ENCODE results near the gene UBASH3A.

UBASH3A gene

GRCh38 chr21:42423685-42424084 is 20.0 kb downstream of the UBASH3A start:
- WGBS (ENCODE audit: insufficient coverage), result 83% methylated on average over 1 of the region's 2 CpGs
- ChIA-PET POLR2A (no interaction called here), CTCF (interaction anchor here (0.6 to 1.6 kb wide), 4 partner anchors 23 to 88 kb away, joined by 3 to 4 read pairs (median 3); no protein-coding TSS in a partner anchor)
- peaks cover 0 to 15% (median 0%) of the 10 kb centered on the region in 5 experiments for H3K27me3 ChIP-seq (replicated peaks in 2 of 5; ENCODE audit: control insufficient read depth in 4 of 5, insufficient read depth in 5 of 5, low read length in 4 of 5)
- H3K27ac ChIP-seq (ENCODE audit: insufficient read depth in 1 of 2, low read depth in 1 of 2, low read length in 2 of 2, poor library complexity in 1 of 2, severe bottlenecking in 2 of 2), result no peak overlapping the region
- no peaks in the 10 kb centered on the region for H3K36me3 ChIP-seq (ENCODE audit: control insufficient read depth in 4 of 4, insufficient read depth in 4 of 4, low read length in 3 of 4)
- no peak for DNase-seq
- peaks cover 22 to 45% (median 34%) of the 10 kb centered on the region in 4 experiments for H3K4me1 ChIP-seq (ENCODE audit: control extremely low read depth in 1 of 4, control insufficient read depth in 4 of 4, insufficient read depth in 4 of 4, low read length in 3 of 4)
- no peak overlapping the region for H3K4me3 ChIP-seq (ENCODE audit: control insufficient read depth in 1 of 7, extremely low read depth in 1 of 7, insufficient read depth in 4 of 7, low read depth in 2 of 7, low read length in 6 of 7)
- peaks cover 0 to 11% (median 5%) of the 10 kb centered on the region in 5 experiments for H3K9me3 ChIP-seq (ENCODE audit: control extremely low read depth in 1 of 5, control insufficient read depth in 4 of 5, insufficient read depth in 2 of 5, low read depth in 1 of 5, low read length in 4 of 5)

- H3K27ac ChIP-seq (ENCODE audit: insufficient read depth in 1 of 2, low read depth in 1 of 2, low read length in 2 of 2, poor library complexity in 1 of 2, severe bottlenecking in 2 of 2), result peak overlapping the region in 1 of 2 experiments; percentile 2
- H3K4me3 ChIP-seq (ENCODE audit: control insufficient read depth in 1 of 7, extremely low read depth in 1 of 7, insufficient read depth in 4 of 7, low read depth in 2 of 7, low read length in 6 of 7), result peak overlapping the region in 4 of 7 experiments; percentile 10 to 55 (median 30)
- H3K36me3 ChIP-seq (ENCODE audit: control insufficient read depth in 4 of 4, insufficient read depth in 4 of 4, low read length in 3 of 4), result no peaks in the 10 kb centered on the region
- ChIA-PET CTCF (interaction anchor here (1.1 to 1.9 kb wide), 4 partner anchors 12 to 57 kb away, joined by 3 to 7 read pairs (median 4); no protein-coding TSS in a partner anchor), POLR2A (interaction anchor here (1.1 kb wide), 1 partner anchor 38 kb away, joined by 3 read pairs; no protein-coding TSS in a partner anchor)
- peak; percentile 73 to 96 (median 92) for DNase-seq
- H3K9me3 ChIP-seq (ENCODE audit: control extremely low read depth in 1 of 5, control insufficient read depth in 4 of 5, insufficient read depth in 2 of 5, low read depth in 1 of 5, low read length in 4 of 5), result peaks cover 0 to 11% (median 3%) of the 10 kb centered on the region in 5 experiments
- H3K27me3 ChIP-seq (replicated peaks in 2 of 5; ENCODE audit: control insufficient read depth in 4 of 5, insufficient read depth in 5 of 5, low read length in 4 of 5), result peaks cover 0 to 16% (median 0%) of the 10 kb centered on the region in 5 experiments
- whole genome bisulfite sequencing (ENCODE audit: insufficient coverage), result 2% methylated on average over 11 of the region's 12 CpGs
- H3K4me1 ChIP-seq (ENCODE audit: control extremely low read depth in 1 of 4, control insufficient read depth in 4 of 4, insufficient read depth in 4 of 4, low read length in 3 of 4), result peaks cover 22 to 45% (median 34%) of the 10 kb centered on the region in 4 experiments
These were observed 21.3 kb downstream of the UBASH3A start for GRCh38 chr21:42424914-42425541.

- WGBS (ENCODE audit: insufficient coverage), result 17% methylated on average over 4 of the region's 4 CpGs
- H3K4me3 ChIP-seq (ENCODE audit: control insufficient read depth in 1 of 7, extremely low read depth in 1 of 7, insufficient read depth in 4 of 7, low read depth in 2 of 7, low read length in 6 of 7), result peak overlapping the region in 2 of 7 experiments; percentile 23 to 55
- H3K27ac ChIP-seq (ENCODE audit: insufficient read depth in 1 of 2, low read depth in 1 of 2, low read length in 2 of 2, poor library complexity in 1 of 2, severe bottlenecking in 2 of 2), result no peak overlapping the region
- CTCF ChIA-PET, result interaction anchor here (1.1 to 1.9 kb wide), 4 partner anchors 11 to 57 kb away, joined by 3 to 7 read pairs (median 4); no protein-coding TSS in a partner anchor
- peaks cover 22 to 45% (median 34%) of the 10 kb centered on the region in 4 experiments for H3K4me1 ChIP-seq (ENCODE audit: control extremely low read depth in 1 of 4, control insufficient read depth in 4 of 4, insufficient read depth in 4 of 4, low read length in 3 of 4)
- POLR2A ChIA-PET, result interaction anchor here (1.1 kb wide), 1 partner anchor 38 kb away, joined by 3 read pairs; no protein-coding TSS in a partner anchor
- DNase-seq, result peak in 1 of 3 donors; percentile 29
- H3K9me3 ChIP-seq (ENCODE audit: control extremely low read depth in 1 of 5, control insufficient read depth in 4 of 5, insufficient read depth in 2 of 5, low read depth in 1 of 5, low read length in 4 of 5), result peaks cover 0 to 9% (median 3%) of the 10 kb centered on the region in 5 experiments
- peaks cover 0 to 16% (median 0%) of the 10 kb centered on the region in 5 experiments for H3K27me3 ChIP-seq (replicated peaks in 2 of 5; ENCODE audit: control insufficient read depth in 4 of 5, insufficient read depth in 5 of 5, low read length in 4 of 5)
- no peaks in the 10 kb centered on the region for H3K36me3 ChIP-seq (ENCODE audit: control insufficient read depth in 4 of 4, insufficient read depth in 4 of 4, low read length in 3 of 4)
These were observed 21.9 kb downstream of the UBASH3A start for GRCh38 chr21:42425591-42425990.

GRCh38 chr21:42426424-42426823 is 22.7 kb downstream of the UBASH3A start:
- Histone ChIP-seq H3K36me3 (ENCODE audit: control insufficient read depth in 4 of 4, insufficient read depth in 4 of 4, low read length in 3 of 4) (no peaks in the 10 kb centered on the region), H3K9me3 (ENCODE audit: control extremely low read depth in 1 of 5, control insufficient read depth in 4 of 5, insufficient read depth in 2 of 5, low read depth in 1 of 5, low read length in 4 of 5) (peaks cover 0 to 2% (median 0%) of the 10 kb centered on the region in 5 experiments), H3K27ac (ENCODE audit: insufficient read depth in 1 of 2, low read depth in 1 of 2, low read length in 2 of 2, poor library complexity in 1 of 2, severe bottlenecking in 2 of 2) (no peak overlapping the region), H3K27me3 (replicated peaks in 2 of 5; ENCODE audit: control insufficient read depth in 4 of 5, insufficient read depth in 5 of 5, low read length in 4 of 5) (peaks cover 0 to 18% (median 0%) of the 10 kb centered on the region in 5 experiments), H3K4me3 (ENCODE audit: control insufficient read depth in 1 of 7, extremely low read depth in 1 of 7, insufficient read depth in 4 of 7, low read depth in 2 of 7, low read length in 6 of 7) (no peak overlapping the region), H3K4me1 (ENCODE audit: control extremely low read depth in 1 of 4, control insufficient read depth in 4 of 4, insufficient read depth in 4 of 4, low read length in 3 of 4) (peaks cover 22 to 45% (median 34%) of the 10 kb centered on the region in 4 experiments)
- ChIA-PET POLR2A (no interaction called here), CTCF (interaction anchor here (1.9 to 3.1 kb wide), 2 partner anchors 24 to 116 kb away, joined by 5 to 11 read pairs; no protein-coding TSS in a partner anchor)
- DNase-seq, result no peak
- 82% methylated on average over 7 of the region's 7 CpGs for WGBS (ENCODE audit: insufficient coverage)

- ChIA-PET CTCF (interaction anchor here (3.1 kb wide), 1 partner anchor 117 kb away, joined by 11 read pairs; no protein-coding TSS in a partner anchor), POLR2A (no interaction called here)
- Histone ChIP-seq H3K9me3 (ENCODE audit: control extremely low read depth in 1 of 5, control insufficient read depth in 4 of 5, insufficient read depth in 2 of 5, low read depth in 1 of 5, low read length in 4 of 5) (peaks cover 0 to 1% (median 1%) of the 10 kb centered on the region in 5 experiments), H3K36me3 (ENCODE audit: control insufficient read depth in 4 of 4, insufficient read depth in 4 of 4, low read length in 3 of 4) (no peaks in the 10 kb centered on the region), H3K4me1 (ENCODE audit: control extremely low read depth in 1 of 4, control insufficient read depth in 4 of 4, insufficient read depth in 4 of 4, low read length in 3 of 4) (peaks cover 22 to 45% (median 34%) of the 10 kb centered on the region in 4 experiments), H3K27ac (ENCODE audit: insufficient read depth in 1 of 2, low read depth in 1 of 2, low read length in 2 of 2, poor library complexity in 1 of 2, severe bottlenecking in 2 of 2) (no peak overlapping the region), H3K27me3 (replicated peaks in 2 of 5; ENCODE audit: control insufficient read depth in 4 of 5, insufficient read depth in 5 of 5, low read length in 4 of 5) (peaks cover 0 to 18% (median 0%) of the 10 kb centered on the region in 5 experiments), H3K4me3 (ENCODE audit: control insufficient read depth in 1 of 7, extremely low read depth in 1 of 7, insufficient read depth in 4 of 7, low read depth in 2 of 7, low read length in 6 of 7) (no peak overlapping the region)
- no peak for DNase-seq
- WGBS (ENCODE audit: insufficient coverage), result 93% methylated on average over 9 of the region's 10 CpGs
These were observed 23.3 kb downstream of the UBASH3A start for GRCh38 chr21:42426876-42427480.

GRCh38 chr21:42427809-42428419 is 24.2 kb downstream of the UBASH3A start:
- POLR2A ChIA-PET, result no interaction called here

More at GRCh38 chr21:42427809-42428419, 24.2 kb downstream of the UBASH3A start:
- H3K4me3 ChIP-seq (ENCODE audit: control insufficient read depth in 1 of 7, extremely low read depth in 1 of 7, insufficient read depth in 4 of 7, low read depth in 2 of 7, low read length in 6 of 7), result no peak overlapping the region
- CTCF ChIA-PET, result interaction anchor here (0.7 to 3.1 kb wide), 3 partner anchors 67 to 118 kb away, joined by 3 to 11 read pairs (median 3); no protein-coding TSS in a partner anchor
- whole genome bisulfite sequencing (ENCODE audit: insufficient coverage), result 100% methylated on average over 9 of the region's 10 CpGs
- DNase-seq, result no peak
- no peaks in the 10 kb centered on the region for H3K36me3 ChIP-seq (ENCODE audit: control insufficient read depth in 4 of 4, insufficient read depth in 4 of 4, low read length in 3 of 4)
- peaks cover 22 to 42% (median 34%) of the 10 kb centered on the region in 4 experiments for H3K4me1 ChIP-seq (ENCODE audit: control extremely low read depth in 1 of 4, control insufficient read depth in 4 of 4, insufficient read depth in 4 of 4, low read length in 3 of 4)
- peaks cover 0 to 18% (median 0%) of the 10 kb centered on the region in 5 experiments for H3K27me3 ChIP-seq (replicated peaks in 2 of 5; ENCODE audit: control insufficient read depth in 4 of 5, insufficient read depth in 5 of 5, low read length in 4 of 5)
- peaks cover 0 to 10% (median 8%) of the 10 kb centered on the region in 5 experiments for H3K9me3 ChIP-seq (ENCODE audit: control extremely low read depth in 1 of 5, control insufficient read depth in 4 of 5, insufficient read depth in 2 of 5, low read depth in 1 of 5, low read length in 4 of 5)
- no peak overlapping the region for H3K27ac ChIP-seq (ENCODE audit: insufficient read depth in 1 of 2, low read depth in 1 of 2, low read length in 2 of 2, poor library complexity in 1 of 2, severe bottlenecking in 2 of 2)

All from common myeloid progenitor, CD34-positive (primary cell).